GM12872 (cell line): Measurements from ENCODE around the gene NRL.

ENCODE experiments used
- TF ChIP-seq, protein P1 (sequence below): IDR thresholded peaks from 3 replicates; pipeline ENCODE4 v1.5.1; 2011; ENCODE audit warnings: low read depth, mild to moderate bottlenecking, low read length, moderate library complexity; ENCODE audit not compliant: insufficient read depth

Gene NRL

DNA sequence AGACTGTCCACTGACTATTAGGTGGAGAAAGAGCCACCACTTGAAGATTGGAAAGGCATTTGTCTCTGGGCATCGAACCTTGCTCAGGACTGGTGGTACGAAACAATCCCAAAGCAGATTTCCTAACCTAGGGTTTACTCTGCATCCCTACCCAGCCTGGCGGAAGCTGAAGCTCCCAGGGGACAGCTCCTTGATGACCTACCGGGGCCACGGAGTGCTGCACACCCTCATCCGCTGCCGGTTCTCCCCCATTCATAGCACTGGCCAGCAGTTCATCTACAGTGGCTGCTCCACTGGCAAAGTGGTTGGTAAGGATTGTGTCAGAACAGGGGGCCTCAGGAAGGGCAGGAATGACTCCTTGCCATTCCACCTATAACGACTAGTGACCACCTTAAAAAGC is 6.5 kb upstream of the NRL start:
- TF ChIP-seq, protein P1, sequence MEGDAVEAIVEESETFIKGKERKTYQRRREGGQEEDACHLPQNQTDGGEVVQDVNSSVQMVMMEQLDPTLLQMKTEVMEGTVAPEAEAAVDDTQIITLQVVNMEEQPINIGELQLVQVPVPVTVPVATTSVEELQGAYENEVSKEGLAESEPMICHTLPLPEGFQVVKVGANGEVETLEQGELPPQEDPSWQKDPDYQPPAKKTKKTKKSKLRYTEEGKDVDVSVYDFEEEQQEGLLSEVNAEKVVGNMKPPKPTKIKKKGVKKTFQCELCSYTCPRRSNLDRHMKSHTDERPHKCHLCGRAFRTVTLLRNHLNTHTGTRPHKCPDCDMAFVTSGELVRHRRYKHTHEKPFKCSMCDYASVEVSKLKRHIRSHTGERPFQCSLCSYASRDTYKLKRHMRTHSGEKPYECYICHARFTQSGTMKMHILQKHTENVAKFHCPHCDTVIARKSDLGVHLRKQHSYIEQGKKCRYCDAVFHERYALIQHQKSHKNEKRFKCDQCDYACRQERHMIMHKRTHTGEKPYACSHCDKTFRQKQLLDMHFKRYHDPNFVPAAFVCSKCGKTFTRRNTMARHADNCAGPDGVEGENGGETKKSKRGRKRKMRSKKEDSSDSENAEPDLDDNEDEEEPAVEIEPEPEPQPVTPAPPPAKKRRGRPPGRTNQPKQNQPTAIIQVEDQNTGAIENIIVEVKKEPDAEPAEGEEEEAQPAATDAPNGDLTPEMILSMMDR, result no peak

DNA sequence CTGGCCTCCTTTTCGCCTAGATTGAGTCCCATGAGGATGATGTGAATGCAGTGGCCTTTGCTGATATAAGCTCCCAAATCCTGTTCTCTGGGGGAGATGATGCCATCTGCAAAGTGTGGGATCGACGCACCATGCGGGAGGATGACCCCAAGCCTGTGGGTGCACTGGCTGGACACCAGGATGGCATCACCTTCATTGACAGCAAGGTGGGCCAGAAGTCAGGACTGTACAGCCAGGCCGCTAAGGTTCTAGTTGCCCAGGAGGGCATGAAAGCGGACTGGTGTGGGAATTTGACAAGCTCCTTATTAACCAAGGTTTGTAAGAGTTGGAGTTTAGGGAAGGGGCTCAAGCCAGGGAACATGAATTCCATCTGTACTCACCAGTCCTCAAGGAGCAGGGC is 4.9 kb upstream of the NRL start:
- TF ChIP-seq, protein P1, result no peak

DNA sequence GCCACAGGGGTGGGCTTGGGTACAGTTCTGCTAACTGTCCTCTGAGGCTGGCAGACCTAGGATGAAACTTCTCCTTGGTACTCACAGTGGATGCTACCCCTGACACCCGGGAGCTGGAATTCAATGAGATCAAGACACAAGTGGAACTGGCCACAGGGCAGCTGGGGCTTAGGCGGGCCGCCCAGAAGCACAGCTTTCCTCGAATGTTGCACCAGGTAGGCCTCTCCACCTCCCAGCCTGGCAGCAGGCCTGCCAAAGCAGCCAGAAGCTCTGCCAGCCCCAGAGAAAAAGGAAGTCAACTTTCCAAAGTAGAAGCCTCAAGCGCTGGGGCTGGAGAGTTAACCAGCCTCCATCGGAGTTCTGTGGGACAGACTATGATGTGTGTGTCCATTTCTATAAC is 2.4 kb upstream of the NRL start:
- TF ChIP-seq, protein P1, result no peak

DNA sequence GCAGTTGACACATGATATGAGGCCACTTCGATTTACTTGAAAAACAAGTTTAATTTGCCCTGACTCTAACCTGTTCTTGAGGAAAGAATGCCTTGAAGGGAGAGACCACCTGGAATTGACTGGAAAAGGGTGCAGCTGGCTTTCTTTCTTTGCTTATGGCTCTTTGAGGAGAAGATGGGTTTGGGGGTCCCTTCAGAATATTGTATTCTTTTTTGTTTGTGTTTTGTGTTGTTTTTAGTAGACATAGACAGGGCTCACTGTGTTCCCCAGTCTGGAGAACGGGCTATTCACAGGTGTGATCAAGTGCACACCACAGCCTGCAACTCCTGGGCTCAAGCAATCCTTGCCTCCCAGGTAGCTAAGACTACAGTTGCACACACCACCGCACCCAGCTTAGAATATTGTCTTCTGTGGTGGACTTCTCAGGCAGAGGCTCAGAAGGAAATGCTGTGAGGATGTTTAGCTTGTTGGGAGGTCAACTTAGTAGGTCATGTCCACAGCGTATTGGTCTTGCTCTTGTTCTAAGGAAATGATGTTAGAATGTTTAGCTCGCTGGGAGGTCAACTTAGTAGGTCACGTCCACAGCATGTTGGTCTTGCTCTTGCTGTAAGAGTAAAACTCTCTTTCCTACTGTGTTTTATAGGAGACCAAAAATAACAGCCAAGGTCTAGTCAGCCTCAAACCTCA is 1.5 kb upstream of the NRL start:
- TF ChIP-seq, protein P1, result no peak

DNA sequence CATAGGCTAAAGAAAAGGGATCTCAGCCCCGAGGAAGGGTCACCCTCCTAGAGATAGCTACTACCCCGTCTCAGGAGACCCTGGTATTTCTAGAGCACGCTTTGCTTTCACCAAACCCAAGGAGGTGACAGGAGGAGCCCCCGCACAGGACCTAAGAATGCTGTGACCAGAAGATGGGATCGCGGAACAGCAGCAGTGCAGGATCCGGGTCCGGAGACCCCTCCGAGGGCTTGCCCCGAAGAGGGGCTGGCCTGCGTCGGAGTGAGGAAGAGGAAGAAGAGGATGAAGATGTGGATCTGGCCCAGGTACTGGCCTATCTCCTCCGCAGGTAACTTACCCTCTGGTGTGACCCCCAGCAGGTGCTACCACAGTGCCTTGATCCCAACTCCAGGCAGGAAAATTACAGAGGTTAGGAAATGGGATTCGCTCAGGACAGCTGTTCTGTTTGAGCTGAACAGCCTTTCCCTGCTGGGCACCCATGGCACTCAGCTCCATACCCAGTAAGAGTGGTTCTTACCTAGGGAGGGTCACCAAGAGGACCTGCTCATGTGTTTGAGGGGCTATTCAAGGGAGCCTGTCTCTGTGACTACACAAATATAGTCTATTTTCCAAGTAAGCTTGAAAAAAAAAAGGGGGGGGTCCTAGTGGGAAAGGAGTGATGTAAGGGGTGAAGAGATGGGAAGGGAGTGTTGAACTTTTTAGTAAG is 826 bp upstream of the NRL start:
- TF ChIP-seq, protein P1, result no peak

DNA sequence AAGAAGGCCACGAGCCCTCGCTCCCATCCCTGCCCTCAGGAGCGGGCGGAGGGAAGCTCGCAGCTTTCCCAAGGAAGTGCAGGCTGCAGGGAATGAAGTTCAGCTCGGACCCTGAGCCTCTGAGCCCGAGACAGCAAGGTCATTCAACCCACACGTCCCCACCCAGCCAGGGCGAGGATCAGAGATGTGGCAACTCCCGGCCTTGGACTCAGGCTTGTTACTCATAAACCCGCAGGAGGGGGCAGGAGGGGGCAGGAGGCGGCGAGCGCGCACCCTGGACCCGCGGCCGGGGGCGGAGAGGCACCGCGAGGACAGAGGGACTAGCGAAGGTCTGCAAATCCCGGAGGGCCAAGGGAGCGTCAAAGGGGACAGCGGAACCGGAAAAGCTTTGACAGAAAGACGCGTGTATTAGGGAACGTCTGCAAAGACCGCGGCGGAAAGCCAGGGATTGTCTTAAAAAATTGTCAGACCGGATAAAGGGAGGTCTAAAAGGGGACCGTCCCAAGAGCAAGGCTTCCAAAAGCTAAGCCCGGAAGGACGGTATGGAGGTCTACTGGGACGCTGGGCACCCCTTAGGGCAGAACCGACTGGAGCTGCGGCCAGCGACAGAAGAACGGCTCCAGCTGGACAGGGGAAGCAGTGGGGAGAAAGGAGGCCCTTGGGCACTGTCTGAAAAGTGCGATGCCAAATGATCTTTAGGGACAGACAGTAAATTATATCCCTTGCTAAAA is 783 bp downstream of the NRL start:
- TF ChIP-seq, protein P1, result no peak

DNA sequence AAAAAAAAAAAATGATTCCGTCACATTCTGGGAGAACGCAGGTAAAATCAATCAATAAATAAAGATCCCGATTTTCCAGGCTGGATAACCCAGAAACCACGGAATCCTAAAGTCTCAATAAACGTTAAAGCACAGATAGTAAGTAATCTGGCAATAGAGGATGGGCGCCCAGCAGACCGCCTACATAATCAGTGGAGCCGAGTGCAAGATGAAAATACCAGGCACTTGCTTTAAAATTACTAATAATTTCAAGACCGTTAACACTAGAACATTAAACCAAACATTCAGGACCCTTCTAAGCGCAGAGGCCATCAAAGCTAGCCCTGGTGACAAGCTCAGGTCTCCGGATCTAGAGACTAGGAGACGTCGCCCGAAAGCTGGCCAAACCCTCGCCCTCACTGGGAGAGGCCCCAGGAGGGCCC is 1.4 kb downstream of the NRL start:
- TF ChIP-seq, protein P1, result no peak
